ENCODE measurements around the gene CHI3L1.

GRCh38 chr1:203186091-203186445 lies 436 bp downstream of the CHI3L1 start:
- no peak for TF ChIP-seq CTCF (IDR thresholded peaks at IDR 0.05)
- no peak for TF ChIP-seq EZH2 (IDR thresholded peaks at IDR 0.05; ENCODE audit: borderline replicate concordance, insufficient read depth, low read depth, low read length, poor library complexity, severe bottlenecking)

Measured in B cell (primary cell).